AG04449 (cell line): ENCODE measurements around the gene MAN1C1.

ENCODE experiments used
- CTCF ChIA-PET: fragments of 350-600 bp; formaldehyde crosslinking; extraction: SDS; loops from one replicate; lab custom pipeline; 2021; ENCODE audit warnings: antibody characterized with exemption; lab: Yijun Ruan, JAX
- POLR2A ChIA-PET: fragments of 400-600, 350-600 bp; formaldehyde crosslinking; extraction: SDS; loops from one replicate; lab custom pipeline; 2020; ENCODE audit warnings: antibody characterized with exemption, inconsistent platforms; lab: Yijun Ruan, JAX
- DNase-seq: peaks from one replicate; pipeline ENCODE4 v3.0.0-alpha.2; 2010; ENCODE audit warnings: low read depth, low spot score
- H3K4me3 ChIP-seq: 2 replicates; pipeline ENCODE4 v1.5.1; 2011; ENCODE audit warnings: low read depth, mild to moderate bottlenecking, control low read depth, low read length
- CTCF ChIP-seq: IDR thresholded peaks from one replicate; pipeline ENCODE4 v1.5.1; 2011; ENCODE audit warnings: mild to moderate bottlenecking, moderate library complexity, low read length, control low read depth, inconsistent platforms; ENCODE audit not compliant: insufficient read depth; ENCODE audit errors: missing control alignments

MAN1C1 gene

GRCh38 chr1:25746299-25747045, 129.9 kb downstream of the MAN1C1 start:
- no peak overlapping the region for H3K4me3 ChIP-seq
- TF ChIP-seq CTCF, result no peak
- POLR2A ChIA-PET, result interaction anchor here (0.5 kb wide), 1 partner anchor 153 kb away, joined by 3 read pairs; no protein-coding TSS in a partner anchor
- CTCF ChIA-PET, result interaction anchor here (0.8 to 1.9 kb wide), 5 partner anchors 13 to 140 kb away, joined by 3 to 9 read pairs (median 4); no protein-coding TSS in a partner anchor
- DNase-seq, result no peak

DNA sequence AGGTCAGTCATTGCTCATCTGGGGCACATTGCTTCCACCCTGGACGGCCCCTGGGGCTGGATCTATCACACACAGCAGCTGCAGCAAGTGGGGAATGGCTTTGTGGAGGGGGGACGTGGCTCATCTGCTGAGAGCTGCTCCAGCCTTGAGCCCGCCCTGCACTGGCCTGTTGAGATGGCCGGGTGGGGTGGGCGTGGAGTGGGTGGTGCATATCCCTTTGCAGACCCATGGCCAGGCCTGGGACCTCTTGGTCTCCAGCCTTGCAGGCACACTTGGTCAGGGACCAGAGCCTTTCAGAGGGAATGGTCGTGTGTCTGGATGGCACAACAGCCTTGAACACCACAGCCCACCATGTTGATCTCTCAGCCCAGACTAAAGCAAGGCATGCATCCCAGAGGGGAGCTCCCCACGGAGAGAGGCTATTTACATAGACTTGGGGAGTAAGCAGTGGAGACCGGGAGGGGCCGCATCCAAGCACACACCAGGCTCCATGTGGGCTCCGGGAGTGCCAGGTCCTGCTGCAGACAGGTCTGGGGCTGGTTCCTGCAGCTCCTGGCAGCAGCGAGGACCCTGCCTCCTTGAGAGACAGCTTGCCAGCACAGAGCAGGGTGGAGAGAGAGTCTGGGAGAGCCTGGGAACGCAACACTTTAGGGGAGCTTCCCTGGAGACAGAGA, 130.6 kb downstream of the MAN1C1 start:
- no peak overlapping the region for H3K4me3 ChIP-seq

GRCh38 chr1:25748531-25749205, 132.1 kb downstream of the MAN1C1 start:
- CTCF ChIA-PET, result interaction anchor here (1.7 to 1.9 kb wide), 2 partner anchors 15 to 142 kb away, joined by 4 to 5 read pairs; no protein-coding TSS in a partner anchor
- POLR2A ChIA-PET, result no interaction called here
- H3K4me3 ChIP-seq, result no peak overlapping the region
- no peak for DNase-seq
- TF ChIP-seq CTCF, result no peak

More for the DNA sequence above, 130.6 kb downstream of the MAN1C1 start:
- DNase-seq, result no peak
- CTCF ChIA-PET, result interaction anchor here (0.8 to 1.9 kb wide), 6 partner anchors 12 to 141 kb away, joined by 3 to 9 read pairs (median 4); no protein-coding TSS in a partner anchor
- POLR2A ChIA-PET, result interaction anchor here (0.5 kb wide), 1 partner anchor 154 kb away, joined by 3 read pairs; no protein-coding TSS in a partner anchor
- TF ChIP-seq CTCF, result no peak

- DNase-seq, result no peak
- CTCF ChIA-PET, result no interaction called here
- no peak overlapping the region for H3K4me3 ChIP-seq
- no peak for TF ChIP-seq CTCF
- POLR2A ChIA-PET, result no interaction called here
Measured at GRCh38 chr1:25750923-25751605, 134.5 kb downstream of the MAN1C1 start.

GRCh38 chr1:25754470-25755181, 138.0 kb downstream of the MAN1C1 start:
- ChIA-PET POLR2A (no interaction called here), CTCF (interaction anchor here (1.3 kb wide), 1 partner anchor 182 kb away, joined by 3 read pairs; no protein-coding TSS in a partner anchor)
- no peak overlapping the region for H3K4me3 ChIP-seq
- no peak for TF ChIP-seq CTCF
- DNase-seq, result no peak
